GM12892 (cell line): ENCODE measurements around the gene MKS1.

Experiments used
- POLR2A ChIP-seq: IDR thresholded peaks from 2 replicates; pipeline ENCODE4 v1.6.1; 2011; ENCODE audit warnings: low read depth, low read length, control low read depth
- TAF1 ChIP-seq: IDR thresholded peaks from 2 replicates; pipeline ENCODE4 v1.6.1; 2011; ENCODE audit warnings: low read depth, mild to moderate bottlenecking, control low read depth, low read length, borderline replicate concordance

GRCh38 chr17:58246781-58247180 is 27.7 kb upstream of the MKS1 start:
- TF ChIP-seq POLR2A: no peak
- no peak for TF ChIP-seq TAF1
